WTC11 (cell line): ENCODE measurements around the gene PNRC1. TPM values are rescaled to one million over a fixed set of nuclear protein-coding genes. Genes with fewer than 3 reads are reported as not detected.

Experiments
- ATAC-seq: fragments of 200-7000 bp; cut with Tn5 transposase; 2 replicates; pipeline ENCODE4 v1.10.0; 2021; ENCODE audit warnings: mild to moderate bottlenecking, moderate library complexity
- CTCF ChIA-PET: fragments of 300-600 bp; sonication (Branson Sonifier 250); formaldehyde crosslinking; loops from one replicate; lab custom pipeline; 2021; ENCODE audit warnings: antibody characterized with exemption; lab: Charles Lee
- POLR2A ChIA-PET: fragments of 350-600 bp; sonication (Branson Sonifier 250); formaldehyde crosslinking; loops from one replicate; lab custom pipeline; 2021; ENCODE audit warnings: antibody characterized with exemption; lab: Charles Lee
- DNase-seq: peaks from one replicate; pipeline ENCODE4 v3.0.0; 2021; ENCODE audit warnings: low spot score
- H3K27ac Mint-ChIP-seq: 2 replicates; pipeline ENCODE4 v1.8.0; 2021; ENCODE audit warnings: mixed read lengths
- H3K27me3 Mint-ChIP-seq: 2 replicates; pipeline ENCODE4 v1.8.0; 2021; ENCODE audit warnings: low read depth, mild to moderate bottlenecking, moderate library complexity, mixed read lengths
- H3K36me3 Mint-ChIP-seq: 2 replicates; pipeline ENCODE4 v1.8.0; 2021; ENCODE audit warnings: mixed read lengths
- H3K4me1 Mint-ChIP-seq: 2 replicates; pipeline ENCODE4 v1.8.0; 2022; ENCODE audit warnings: mixed read lengths
- H3K4me3 Mint-ChIP-seq: 2 replicates; pipeline ENCODE4 v1.8.0; 2021; ENCODE audit warnings: mild to moderate bottlenecking, moderate library complexity, mixed read lengths
- H3K9me3 Mint-ChIP-seq: 2 replicates; pipeline ENCODE4 v1.8.0; 2021; ENCODE audit warnings: mixed read lengths
- ARID4B ChIP-seq: sonication (generic); formaldehyde crosslinking; IDR thresholded peaks from 2 replicates; pipeline ENCODE4 v1.8.0; 2023; ENCODE audit warnings: missing genetic modification reagents, mild to moderate bottlenecking, borderline replicate concordance
- CREM ChIP-seq: sonication (generic); formaldehyde crosslinking; IDR thresholded peaks from 2 replicates; pipeline ENCODE4 v1.8.1; 2022; ENCODE audit warnings: mild to moderate bottlenecking, missing genetic modification reagents, moderate library complexity
- E2F1 ChIP-seq: sonication (generic); formaldehyde crosslinking; IDR thresholded peaks from 2 replicates; pipeline ENCODE4 v1.8.0; 2022; ENCODE audit warnings: mild to moderate bottlenecking, missing genetic modification reagents
- STAT6 ChIP-seq: sonication (generic); formaldehyde crosslinking; conservative IDR thresholded peaks from 2 replicates; pipeline ENCODE4 v1.8.1; 2023; ENCODE audit warnings: mild to moderate bottlenecking, low read depth, missing genetic modification reagents, moderate library complexity
- ZBTB43 ChIP-seq: sonication (generic); formaldehyde crosslinking; IDR thresholded peaks from 2 replicates; pipeline ENCODE4 v1.8.1; 2023; ENCODE audit warnings: mild to moderate bottlenecking, missing genetic modification reagents
- ZMAT4 ChIP-seq: fragments of 250-450 bp; sonication (Bioruptor Pico); IDR thresholded peaks from 2 replicates; pipeline ENCODE4 v1.9.0; 2021; ENCODE audit warnings: mild to moderate bottlenecking
- ZNF396 ChIP-seq: fragments of 250-450 bp; sonication (Bioruptor Pico); IDR thresholded peaks from 2 replicates; pipeline ENCODE4 v1.8.0; 2021; ENCODE audit warnings: mild to moderate bottlenecking, moderate library complexity, borderline replicate concordance
- ZSCAN18 ChIP-seq: fragments of 250-450 bp; sonication (Bioruptor Pico); IDR thresholded peaks from 2 replicates; pipeline ENCODE4 v2.1.2; 2022; ENCODE audit warnings: mild to moderate bottlenecking, moderate library complexity
- total RNA-seq: library from RNA; stranded (reverse); gene quantifications from 3 replicates; pipeline ENCODE4 v1.2.3, GENCODE V29; 2021

Gene PNRC1
- total RNA-seq, 1 experiment from 2014 or later: 39.0 TPM

GRCh38 chr6:89084954-89085353 is 4.4 kb downstream of the PNRC1 start (continued):
- TF ChIP-seq E2F1 (CRISPR knock-in tag) (no peak), ZBTB43 (CRISPR knock-in tag) (no peak)
- TF ChIP-seq, all 79 proteins: peak for 0

- POLR2A ChIA-PET: interaction anchor here (0.5 to 1.0 kb wide), 3 partner anchors 13 to 291 kb away, joined by 4 to 5 read pairs (median 4); no protein-coding TSS in a partner anchor
- Mint-ChIP-seq H3K4me1 (peaks cover 48% of the 10 kb centered on the region), H3K9me3 (no peaks in the 10 kb centered on the region), H3K4me3 (no peak overlapping the region), H3K27ac (0 out of 2 replicates have a peak overlapping the region, but pooled peaks have one; percentile 11)
- ATAC-seq (no peak), DNase-seq (no peak)
- CTCF ChIA-PET: interaction anchor here (0.8 to 2.5 kb wide), 3 partner anchors 32 to 196 kb away, joined by 3 to 16 read pairs (median 4); no protein-coding TSS in a partner anchor
- TF ChIP-seq E2F1 (CRISPR knock-in tag): no peak
- no peak for TF ChIP-seq CREM
- TF ChIP-seq, all 79 proteins: peak for 0
- Mint-ChIP-seq H3K36me3 (peaks cover 11% of the 10 kb centered on the region), H3K27me3 (peaks cover 6% of the 10 kb centered on the region)
Measured at GRCh38 chr6:89085409-89086205, 5.1 kb downstream of the PNRC1 start.

- Mint-ChIP-seq H3K4me3 (no peak overlapping the region), H3K36me3 (peaks cover 11% of the 10 kb centered on the region), H3K4me1 (peaks cover 42% of the 10 kb centered on the region), H3K27me3 (peaks cover 3% of the 10 kb centered on the region; the same call in 1 of the 2 replicates), H3K27ac (no peak overlapping the region), H3K9me3 (no peaks in the 10 kb centered on the region)
- ChIA-PET CTCF (no interaction called here), POLR2A (no interaction called here)
- no peak for ATAC-seq
- TF ChIP-seq ZMAT4 (CRISPR knock-in tag) (no peak), STAT6 (CRISPR knock-in tag) (no peak), ZSCAN18 (CRISPR knock-in tag) (no peak), ZNF396 (no peak), ARID4B (CRISPR knock-in tag) (no peak)
- DNase-seq: no peak
Measured at GRCh38 chr6:89087881-89088280, 7.3 kb downstream of the PNRC1 start.
